ENCODE data around the gene CYP2C18.
"Not testable (repeated sequence)": the region's sequence is repeated elsewhere in the genome, so short reads cannot be mapped to it uniquely, and the experiment has no call there.

The CYP2C18 gene

GRCh38 chr10:94683214-94684054 is at the start of gene CYP2C18:
Gene CYP2C18, plus strand, starts transcription at chr10:94683729. Its CDS starts 91 bp downstream, at chr10:94683820.
- no peak for DNase-seq

DNA sequence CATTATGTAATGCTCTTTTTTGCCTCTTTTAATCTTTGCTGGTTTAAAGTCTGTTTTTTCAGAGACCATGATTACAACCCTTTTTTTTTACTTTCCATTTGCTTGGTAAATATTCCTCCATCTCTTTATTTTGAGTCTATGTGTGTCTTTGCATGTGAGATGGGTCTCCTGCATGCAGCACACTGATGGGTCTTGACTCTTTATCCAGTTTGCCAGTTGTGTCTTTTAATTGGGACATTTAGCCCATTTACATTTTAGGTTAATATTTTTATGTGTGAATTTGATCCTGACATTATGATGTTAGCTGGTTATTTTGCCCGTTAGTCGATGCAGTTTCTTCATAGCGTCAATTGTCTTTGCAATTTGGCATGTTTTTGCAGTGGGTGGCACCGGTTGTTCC is 45.4 kb upstream of the CYP2C18 start:
- DNase-seq = not testable (repeated sequence)

- no peak for DNase-seq
Measured at GRCh38 chr10:94639902-94640301, 43.6 kb upstream of the CYP2C18 start.

DNA sequence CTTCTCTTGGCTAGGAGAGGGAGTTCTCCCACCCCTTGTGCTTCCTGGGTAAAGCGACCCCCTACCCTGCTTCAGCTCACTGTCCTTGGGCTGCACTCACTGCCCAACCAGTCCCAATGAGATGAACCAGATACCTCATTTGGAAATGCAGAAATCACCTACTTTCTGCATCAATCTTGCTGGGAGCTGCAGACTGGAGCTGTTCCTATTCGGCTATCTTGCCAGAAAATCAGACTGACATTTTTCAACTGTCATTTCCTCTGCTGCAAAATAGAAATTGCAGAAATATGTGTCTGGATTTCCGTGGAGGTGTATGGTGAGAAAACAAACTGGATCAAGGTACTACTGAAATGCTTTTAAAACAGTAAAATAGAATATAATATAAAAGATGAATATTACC is 43.0 kb upstream of the CYP2C18 start:
- no peak for DNase-seq

GRCh38 chr10:94641480-94641879 is 42.0 kb upstream of the CYP2C18 start:
- DNase-seq = no peak

GRCh38 chr10:94644352-94644751 is 39.2 kb upstream of the CYP2C18 start:
- no peak for DNase-seq

GRCh38 chr10:94645285-94645684 is 38.2 kb upstream of the CYP2C18 start:
- no peak for DNase-seq

- DNase-seq = not testable (repeated sequence)
Measured at GRCh38 chr10:94655201-94655600, 28.3 kb upstream of the CYP2C18 start.

DNA sequence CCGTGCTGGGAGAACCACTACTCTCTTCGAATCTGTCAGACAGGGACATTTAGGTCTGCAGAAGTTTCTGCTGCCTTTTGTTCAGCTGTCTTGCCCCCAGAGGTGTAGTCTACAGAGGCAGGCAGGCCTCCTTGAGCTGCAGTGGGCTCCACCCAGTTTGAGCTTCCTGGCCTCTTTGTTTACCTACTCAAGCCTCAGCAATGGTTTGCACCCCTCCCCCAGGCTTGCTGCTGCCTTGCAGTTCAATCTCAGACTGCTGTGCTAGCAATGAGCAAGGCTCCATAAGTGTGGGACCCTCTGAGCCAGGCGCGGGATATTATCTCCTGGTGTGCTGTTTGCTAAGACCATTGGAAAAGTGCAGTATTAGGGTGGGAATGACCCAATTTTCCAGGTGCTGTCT is 20.5 kb upstream of the CYP2C18 start:
- not testable (repeated sequence) for DNase-seq

DNA sequence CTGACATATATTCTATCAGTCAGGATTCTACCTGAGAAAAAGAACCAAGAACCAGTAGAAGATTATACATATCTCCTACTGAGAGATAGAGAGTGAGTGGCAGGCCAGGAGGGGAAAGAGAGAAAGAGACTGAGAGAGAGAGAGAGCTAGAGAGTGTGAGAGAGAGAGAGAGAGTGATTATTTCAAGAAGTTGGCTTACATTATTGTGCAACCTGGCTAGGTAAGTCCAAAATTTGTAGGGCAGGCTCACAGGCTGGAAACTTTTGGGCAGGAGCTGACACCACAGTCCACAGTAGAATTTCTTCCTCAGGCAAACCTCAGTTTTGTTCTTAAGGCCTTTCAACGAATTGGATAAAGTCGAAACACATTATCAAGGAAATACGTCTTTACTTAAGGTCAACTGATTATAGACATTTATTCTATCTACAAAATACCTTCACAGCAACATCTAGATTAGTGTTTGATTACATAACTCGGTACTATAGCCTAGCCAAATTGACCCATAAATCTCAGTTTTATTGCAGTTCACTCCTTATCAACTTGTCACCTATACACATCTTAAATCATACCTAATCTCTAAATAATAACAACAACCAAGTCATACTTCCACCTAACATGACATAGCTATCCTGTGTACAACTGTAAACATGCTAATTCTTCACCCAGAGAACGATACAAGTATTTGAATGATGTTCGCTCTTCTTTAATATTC is 17.0 kb upstream of the CYP2C18 start:
- no peak for DNase-seq

GRCh38 chr10:94673614-94674321 is 9.8 kb upstream of the CYP2C18 start:
- DNase-seq = no peak

GRCh38 chr10:94676496-94676895 is 7.0 kb upstream of the CYP2C18 start:
- DNase-seq = no peak

- no peak for DNase-seq
Measured at GRCh38 chr10:94677691-94678090, 5.8 kb upstream of the CYP2C18 start.

DNA sequence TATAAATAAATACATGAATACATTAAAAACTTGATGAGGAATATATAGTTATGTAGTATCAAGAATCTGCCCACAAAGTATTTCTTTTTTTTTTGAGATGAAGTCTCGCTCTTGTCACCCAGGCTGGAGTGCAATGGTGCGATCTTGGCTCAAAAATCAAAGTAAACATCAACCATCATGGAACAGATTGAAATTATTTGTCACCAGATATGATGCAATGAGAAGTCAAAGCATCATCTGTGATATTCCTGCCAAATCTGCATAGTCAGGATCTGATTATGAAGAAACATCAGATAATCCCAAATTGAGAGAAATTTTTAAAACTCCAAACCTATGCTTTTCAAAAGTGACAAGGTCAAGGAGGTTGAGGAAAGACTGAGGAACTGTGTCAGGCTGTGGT is 5.1 kb upstream of the CYP2C18 start:
- no peak for DNase-seq

DNA sequence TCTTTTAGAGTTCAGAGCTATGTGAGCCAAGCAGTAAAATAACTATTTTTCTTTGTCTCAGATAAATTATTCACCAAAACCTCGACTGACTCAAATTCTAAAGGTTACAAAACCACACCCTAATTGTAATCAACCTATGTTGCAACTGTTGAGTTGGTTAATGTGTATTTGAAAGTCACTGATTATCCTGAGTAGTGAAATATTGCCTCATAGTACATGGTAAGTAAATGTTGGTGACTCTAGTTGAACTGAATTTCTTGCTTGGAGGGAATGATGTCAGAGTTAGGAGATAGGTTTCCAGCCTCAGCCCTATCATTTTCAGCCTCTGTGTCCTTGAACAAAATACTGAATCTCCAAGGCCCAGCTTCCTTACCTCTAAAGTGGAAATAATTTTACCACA is 3.0 kb upstream of the CYP2C18 start:
- DNase-seq = no peak

DNA sequence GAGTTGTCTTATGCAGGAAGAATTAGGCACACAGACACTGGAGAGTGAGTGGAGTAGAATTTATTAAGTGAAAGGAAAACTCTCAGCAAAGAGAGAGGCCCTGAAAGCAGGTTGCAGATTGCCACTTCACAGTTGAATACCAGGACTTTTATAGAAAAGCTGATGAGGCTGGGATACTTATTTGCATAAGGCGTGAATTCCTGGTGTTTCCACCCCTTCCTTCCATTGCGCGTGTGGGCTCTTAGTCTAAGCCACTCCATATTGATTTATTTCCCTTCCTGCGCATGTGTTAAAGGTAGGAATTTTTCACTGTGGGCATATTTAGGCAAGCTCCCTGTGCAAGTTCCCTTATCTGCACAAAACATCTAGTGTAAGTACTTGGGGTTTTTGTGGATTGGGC is 893 bp upstream of the CYP2C18 start:
- not testable (repeated sequence) for DNase-seq

- DNase-seq = no peak
Measured at GRCh38 chr10:94687625-94688248, 4.2 kb downstream of the CYP2C18 start.

DNA sequence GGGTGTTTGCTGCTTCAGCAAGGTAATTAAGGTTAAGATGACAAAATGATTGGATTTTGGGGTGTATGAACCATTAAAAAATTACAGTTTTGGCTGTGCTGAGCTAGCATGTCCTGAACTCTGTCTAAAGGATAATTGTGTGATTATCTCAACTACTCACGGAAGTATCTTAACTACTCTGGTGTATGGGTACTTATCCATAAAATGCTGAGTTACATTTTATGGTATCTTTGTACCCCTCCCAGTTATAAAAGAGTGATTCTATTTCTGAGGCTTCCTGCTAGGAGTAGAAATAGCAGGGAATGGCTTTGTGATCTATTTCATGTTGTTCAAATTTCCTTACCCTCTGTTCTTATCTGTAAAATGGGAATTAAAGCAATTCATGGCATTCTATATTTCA is 22.6 kb downstream of the CYP2C18 start:
- no peak for DNase-seq

GRCh38 chr10:94710578-94710977 is 27.0 kb downstream of the CYP2C18 start:
- DNase-seq = no peak

- no peak for DNase-seq
Measured at GRCh38 chr10:94725871-94726270, 42.3 kb downstream of the CYP2C18 start.

DNA sequence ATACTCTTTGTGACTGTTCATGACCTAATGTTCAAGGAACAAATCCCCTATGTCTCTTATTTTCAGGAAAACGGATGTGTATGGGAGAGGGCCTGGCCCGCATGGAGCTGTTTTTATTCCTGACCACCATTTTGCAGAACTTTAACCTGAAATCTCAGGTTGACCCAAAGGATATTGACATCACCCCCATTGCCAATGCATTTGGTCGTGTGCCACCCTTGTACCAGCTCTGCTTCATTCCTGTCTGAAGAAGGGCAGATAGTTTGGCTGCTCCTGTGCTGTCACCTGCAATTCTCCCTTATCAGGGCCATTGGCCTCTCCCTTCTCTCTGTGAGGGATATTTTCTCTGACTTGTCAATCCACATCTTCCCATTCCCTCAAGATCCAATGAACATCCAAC is 51.7 kb downstream of the CYP2C18 start:
- no peak for DNase-seq

- DNase-seq = no peak
Measured at GRCh38 chr10:94738588-94738987, 55.1 kb downstream of the CYP2C18 start.

GRCh38 chr10:94747137-94747536 is 63.6 kb downstream of the CYP2C18 start:
- no peak for DNase-seq
